Measurements from ENCODE around the gene HLA-DRA. TPM values are rescaled to one million over a fixed set of nuclear protein-coding genes. Genes with fewer than 3 reads are reported as not detected.

The HLA-DRA gene
- total and polyA plus RNA-seq, 2 donors (not counting 1 experiment from before 2014, with no cell fraction given), result 2,881 to 4,498 TPM

GRCh38 chr6:32424589-32425300 lies 14.9 kb upstream of the HLA-DRA start:
- Histone ChIP-seq H3K4me2 (replicated peaks; ENCODE audit: low read depth, low read length, poor library complexity, severe bottlenecking) (no peak overlapping the region), H3K4me1 (ENCODE audit: control insufficient read depth in 2 of 2, insufficient read depth in 2 of 2, low read length in 2 of 2) (no peaks in the 10 kb centered on the region), H3K9ac (ENCODE audit: low read length) (no peak overlapping the region), H3K9me3 (ENCODE audit: control extremely low read depth in 1 of 3, control insufficient read depth in 2 of 3, insufficient read depth in 1 of 3, low read length in 2 of 3) (no peaks in the 10 kb centered on the region), H3K27me3 (replicated peaks in 1 of 4; ENCODE audit: control extremely low read depth in 1 of 4, control insufficient read depth in 3 of 4, insufficient read depth in 4 of 4, low read length in 3 of 4) (peaks cover 0 to 2% (median under 1%) of the 10 kb centered on the region in 4 experiments), H3K4me3 (ENCODE audit: control extremely low read depth in 1 of 5, extremely low read depth in 1 of 5, insufficient read depth in 1 of 5, low read depth in 2 of 5, low read length in 4 of 5) (no peak overlapping the region), H2AFZ (ENCODE audit: insufficient read depth, low read depth, low read length, poor library complexity, severe bottlenecking) (no peak overlapping the region), H3K79me2 (ENCODE audit: control insufficient read depth, insufficient read depth, low read length) (no peaks in the 10 kb centered on the region), H3K36me3 (replicated peaks in 1 of 2; ENCODE audit: control extremely low read depth in 1 of 2, control insufficient read depth in 1 of 2, extremely low read depth in 1 of 2, insufficient read depth in 2 of 2, low read length in 1 of 2) (no peaks in the 10 kb centered on the region), H4K20me1 (ENCODE audit: control insufficient read depth, insufficient read depth, low read length, poor library complexity, severe bottlenecking) (no peaks in the 10 kb centered on the region), H3K27ac (ENCODE audit: low read length in 2 of 2) (no peak overlapping the region)
- WGBS (ENCODE audit: insufficient coverage), result 100% methylated on average over 1 of the region's 3 CpGs
- ATAC-seq (ENCODE audit: low read depth) (no peak), DNase-seq (no peak)
- CTCF ChIA-PET, result interaction anchor here (1.3 to 5.3 kb wide), 6 partner anchors 8 to 361 kb away, joined by 4 to 46 read pairs (median 14); no protein-coding TSS in a partner anchor
- POLR2A ChIA-PET, result no interaction called here
- intact Hi-C loops (cut with micrococcal nuclease), result no loop called here
- TF ChIP-seq, protein P1, sequence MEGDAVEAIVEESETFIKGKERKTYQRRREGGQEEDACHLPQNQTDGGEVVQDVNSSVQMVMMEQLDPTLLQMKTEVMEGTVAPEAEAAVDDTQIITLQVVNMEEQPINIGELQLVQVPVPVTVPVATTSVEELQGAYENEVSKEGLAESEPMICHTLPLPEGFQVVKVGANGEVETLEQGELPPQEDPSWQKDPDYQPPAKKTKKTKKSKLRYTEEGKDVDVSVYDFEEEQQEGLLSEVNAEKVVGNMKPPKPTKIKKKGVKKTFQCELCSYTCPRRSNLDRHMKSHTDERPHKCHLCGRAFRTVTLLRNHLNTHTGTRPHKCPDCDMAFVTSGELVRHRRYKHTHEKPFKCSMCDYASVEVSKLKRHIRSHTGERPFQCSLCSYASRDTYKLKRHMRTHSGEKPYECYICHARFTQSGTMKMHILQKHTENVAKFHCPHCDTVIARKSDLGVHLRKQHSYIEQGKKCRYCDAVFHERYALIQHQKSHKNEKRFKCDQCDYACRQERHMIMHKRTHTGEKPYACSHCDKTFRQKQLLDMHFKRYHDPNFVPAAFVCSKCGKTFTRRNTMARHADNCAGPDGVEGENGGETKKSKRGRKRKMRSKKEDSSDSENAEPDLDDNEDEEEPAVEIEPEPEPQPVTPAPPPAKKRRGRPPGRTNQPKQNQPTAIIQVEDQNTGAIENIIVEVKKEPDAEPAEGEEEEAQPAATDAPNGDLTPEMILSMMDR (IDR thresholded peaks at IDR 0.05), result no peak
- TF ChIP-seq EZH2 (IDR thresholded peaks at IDR 0.05; ENCODE audit: borderline replicate concordance, insufficient read depth, low read depth, low read length, poor library complexity, severe bottlenecking), result no peak
- Mint-ChIP-seq H3K9me3 (ENCODE audit: insufficient read depth) (no peaks in the 10 kb centered on the region), H3K27ac (no peak overlapping the region), H3K4me1 (no peaks in the 10 kb centered on the region), H3K27me3 (peaks cover 13% of the 10 kb centered on the region), H3K4me3 (no peak overlapping the region)

GRCh38 chr6:32426338-32426737 lies 13.3 kb upstream of the HLA-DRA start:
- Histone ChIP-seq H3K36me3 (replicated peaks in 1 of 2; ENCODE audit: control extremely low read depth in 1 of 2, control insufficient read depth in 1 of 2, extremely low read depth in 1 of 2, insufficient read depth in 2 of 2, low read length in 1 of 2) (no peaks in the 10 kb centered on the region), H3K27me3 (replicated peaks in 1 of 4; ENCODE audit: control extremely low read depth in 1 of 4, control insufficient read depth in 3 of 4, insufficient read depth in 4 of 4, low read length in 3 of 4) (no peaks in the 10 kb centered on the region), H3K4me1 (ENCODE audit: control insufficient read depth in 2 of 2, insufficient read depth in 2 of 2, low read length in 2 of 2) (no peaks in the 10 kb centered on the region), H3K27ac (ENCODE audit: low read length in 2 of 2) (no peak overlapping the region), H3K9ac (ENCODE audit: low read length) (no peak overlapping the region), H2AFZ (ENCODE audit: insufficient read depth, low read depth, low read length, poor library complexity, severe bottlenecking) (no peak overlapping the region), H3K4me2 (replicated peaks; ENCODE audit: low read depth, low read length, poor library complexity, severe bottlenecking) (no peak overlapping the region), H3K9me3 (ENCODE audit: control extremely low read depth in 1 of 3, control insufficient read depth in 2 of 3, insufficient read depth in 1 of 3, low read length in 2 of 3) (no peaks in the 10 kb centered on the region), H4K20me1 (ENCODE audit: control insufficient read depth, insufficient read depth, low read length, poor library complexity, severe bottlenecking) (no peaks in the 10 kb centered on the region), H3K79me2 (ENCODE audit: control insufficient read depth, insufficient read depth, low read length) (peaks cover 11% of the 10 kb centered on the region), H3K4me3 (ENCODE audit: control extremely low read depth in 1 of 5, extremely low read depth in 1 of 5, insufficient read depth in 1 of 5, low read depth in 2 of 5, low read length in 4 of 5) (no peak overlapping the region)
- WGBS (ENCODE audit: insufficient coverage), result 60% methylated on average over 1 of the region's 4 CpGs
- DNase-seq, result no peak
- Mint-ChIP-seq H3K9me3 (ENCODE audit: insufficient read depth) (no peaks in the 10 kb centered on the region), H3K4me1 (no peaks in the 10 kb centered on the region), H3K27ac (no peak overlapping the region), H3K4me3 (no peak overlapping the region), H3K27me3 (peaks cover 7% of the 10 kb centered on the region)
- CTCF ChIA-PET, result interaction anchor here (1.0 to 5.3 kb wide), 6 partner anchors 10 to 369 kb away, joined by 3 to 46 read pairs (median 5); no protein-coding TSS in a partner anchor
- TF ChIP-seq EZH2 (IDR thresholded peaks at IDR 0.05; ENCODE audit: borderline replicate concordance, insufficient read depth, low read depth, low read length, poor library complexity, severe bottlenecking), result no peak
- TF ChIP-seq, protein P1 (IDR thresholded peaks at IDR 0.05), result no peak
- POLR2A ChIA-PET, result interaction anchor here (0.6 kb wide), 1 partner anchor 418 kb away, joined by 3 read pairs; no protein-coding TSS in a partner anchor
- no peak for ATAC-seq (ENCODE audit: low read depth)
- intact Hi-C loops (cut with micrococcal nuclease), result no loop called here
